Common myeloid progenitor, CD34-positive (primary cell): Measurements from ENCODE around the gene EXOC3L2.
"Not testable (repeated sequence)": the region's sequence is repeated elsewhere in the genome, so short reads cannot be mapped to it uniquely, and the experiment has no call there.

Experiments
- CTCF ChIA-PET: fragments of 350-600 bp; sonication (Branson Sonifier 250); formaldehyde crosslinking; loops from one replicate; lab custom pipeline; 2021; ENCODE audit warnings: antibody characterized with exemption; lab: Charles Lee
- POLR2A ChIA-PET: fragments of 350-600 bp; sonication (Branson Sonifier 250); formaldehyde crosslinking; loops from one replicate; lab custom pipeline; 2021; ENCODE audit warnings: antibody characterized with exemption; lab: Charles Lee
- DNase-seq, 3 donors: peaks; one replicate each; pipeline versions ENCODE4 v3.0.0 to v3.0.0-alpha.2; 2013
- H3K27ac ChIP-seq, 2 experiments: 1 replicate in 1 of 2; 2 replicates in 1 of 2; pipeline ENCODE4 v1.7.0; 2013; ENCODE audit warnings: inconsistent platforms in 2 of 2, low read length in 2 of 2, mild to moderate bottlenecking in 2 of 2, low read depth in 1 of 2, moderate library complexity in 1 of 2; ENCODE audit not compliant: severe bottlenecking in 2 of 2, insufficient read depth in 1 of 2, poor library complexity in 1 of 2
- H3K27me3 ChIP-seq, 5 experiments: replicated peaks in 2 of 5; 1 replicate in 3 of 5; 2 replicates in 2 of 5; pipeline versions ENCODE4 v1.6.1 to v1.7.0; 2013; ENCODE audit warnings: low read length in 4 of 5, mild to moderate bottlenecking in 2 of 5, moderate library complexity in 2 of 5, inconsistent platforms in 1 of 5; ENCODE audit not compliant: insufficient read depth in 5 of 5, control insufficient read depth in 4 of 5
- H3K36me3 ChIP-seq, 4 experiments: 1 replicate in 2 of 4; 2 replicates in 2 of 4; pipeline versions ENCODE4 v1.6.1 to v1.7.0; 2013; ENCODE audit warnings: low read length in 3 of 4, control low read depth in 1 of 4, mild to moderate bottlenecking in 1 of 4; ENCODE audit not compliant: control insufficient read depth in 4 of 4, insufficient read depth in 4 of 4
- H3K4me1 ChIP-seq, 4 experiments: 1 replicate in 3 of 4; 2 replicates in 1 of 4; pipeline versions ENCODE4 v1.6.1 to v1.7.1; 2013; ENCODE audit warnings: low read length in 3 of 4, mild to moderate bottlenecking in 3 of 4, control low read depth in 1 of 4, inconsistent platforms in 1 of 4, moderate library complexity in 1 of 4; ENCODE audit not compliant: control insufficient read depth in 4 of 4, insufficient read depth in 4 of 4; ENCODE audit errors: control extremely low read depth in 1 of 4
- H3K4me3 ChIP-seq, 7 experiments: 1 replicate in 4 of 7; 2 replicates in 3 of 7; pipeline versions ENCODE4 v1.5.1 to v1.7.0; 2013; ENCODE audit warnings: mild to moderate bottlenecking in 7 of 7, low read length in 6 of 7, moderate library complexity in 6 of 7, inconsistent platforms in 2 of 7, low read depth in 2 of 7, control low read depth in 1 of 7; ENCODE audit not compliant: insufficient read depth in 4 of 7, control insufficient read depth in 1 of 7; ENCODE audit errors: extremely low read depth in 1 of 7
- H3K9me3 ChIP-seq, 5 experiments: 1 replicate in 4 of 5; 2 replicates in 1 of 5; pipeline versions ENCODE4 v1.6.1 to v1.7.1; 2013; ENCODE audit warnings: low read length in 4 of 5, mild to moderate bottlenecking in 2 of 5, inconsistent platforms in 1 of 5, low read depth in 1 of 5, moderate library complexity in 1 of 5; ENCODE audit not compliant: control insufficient read depth in 4 of 5, insufficient read depth in 2 of 5; ENCODE audit errors: control extremely low read depth in 1 of 5
- WGBS: methylation state at CpG from one replicate; pipeline ENCODE4 v1.1.5; 2013; ENCODE audit not compliant: insufficient coverage; 5-methylcytosine and 5-hydroxymethylcytosine counted together

EXOC3L2 gene

DNA sequence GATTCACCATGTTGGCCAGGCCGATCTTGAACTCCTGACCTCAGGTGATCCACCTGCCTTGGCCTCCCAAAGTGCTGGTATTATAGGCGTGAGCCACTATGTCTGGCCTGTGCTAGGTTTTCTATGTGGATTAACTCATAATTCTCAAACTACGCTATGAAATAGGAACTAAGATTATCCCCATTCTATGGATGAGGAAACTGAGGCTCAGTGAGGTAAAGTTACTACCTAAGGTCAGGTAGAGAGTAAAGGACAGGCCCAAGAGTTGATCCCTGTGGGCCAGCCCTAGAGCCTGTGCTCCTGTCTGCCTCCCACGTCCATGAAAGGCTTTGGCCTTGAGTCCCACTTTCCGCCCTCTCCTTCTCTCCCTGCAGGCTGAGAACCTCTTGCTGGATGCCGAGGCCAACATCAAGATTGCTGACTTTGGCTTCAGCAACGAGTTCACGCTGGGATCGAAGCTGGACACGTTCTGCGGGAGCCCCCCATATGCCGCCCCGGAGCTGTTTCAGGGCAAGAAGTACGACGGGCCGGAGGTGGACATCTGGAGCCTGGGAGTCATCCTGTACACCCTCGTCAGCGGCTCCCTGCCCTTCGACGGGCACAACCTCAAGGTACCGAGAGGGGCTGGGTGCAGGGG, 26.0 kb upstream of the EXOC3L2 start:
- H3K36me3 ChIP-seq = peaks cover 8 to 51% (median 28%) of the 10 kb centered on the region in 4 experiments
- no peak overlapping the region for H3K4me3 ChIP-seq
- WGBS = 96% methylated on average over 15 of the region's 21 CpGs
- no peaks in the 10 kb centered on the region for H3K9me3 ChIP-seq
- H3K4me1 ChIP-seq = no peaks in the 10 kb centered on the region
- DNase-seq = no peak
- CTCF ChIA-PET = interaction anchor here (1.4 kb wide), 1 partner anchor 17 kb away, joined by 3 read pairs; no protein-coding TSS in a partner anchor
- POLR2A ChIA-PET = no interaction called here
- H3K27me3 ChIP-seq = no peaks in the 10 kb centered on the region
- no peak overlapping the region for H3K27ac ChIP-seq

DNA sequence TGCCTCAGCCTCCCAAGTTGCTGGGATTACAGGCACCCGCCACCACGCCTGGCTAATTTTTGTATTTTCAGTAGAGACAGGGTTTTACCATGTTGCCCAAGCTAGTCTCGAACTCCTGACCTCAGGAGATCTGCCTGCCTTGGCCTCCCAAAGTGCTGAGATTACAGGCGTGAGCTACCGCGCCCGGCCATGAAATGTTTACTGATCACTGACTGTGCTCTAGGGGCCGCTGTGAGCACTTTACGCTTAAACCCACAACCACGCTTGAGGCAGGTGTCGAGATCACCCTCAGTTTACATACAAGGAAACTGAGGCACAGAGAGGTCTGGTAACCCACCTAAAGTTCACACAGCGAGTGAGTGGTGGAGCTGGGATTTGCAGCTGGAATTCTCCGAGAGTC, 24.7 kb upstream of the EXOC3L2 start:
- H3K4me1 ChIP-seq, H3K4me3 ChIP-seq, H3K9me3 ChIP-seq, H3K27me3 ChIP-seq, H3K27ac ChIP-seq, DNase-seq: not testable (repeated sequence)
- peaks cover 5 to 55% (median 25%) of the 10 kb centered on the region in 4 experiments for H3K36me3 ChIP-seq
- WGBS = 100% methylated on average over 13 of the region's 13 CpGs
- ChIA-PET CTCF (interaction anchor here (1.4 kb wide), 1 partner anchor 16 kb away, joined by 3 read pairs; no protein-coding TSS in a partner anchor), POLR2A (interaction anchor here (0.7 kb wide), 1 partner anchor 369 kb away, joined by 3 read pairs; no protein-coding TSS in a partner anchor)

DNA sequence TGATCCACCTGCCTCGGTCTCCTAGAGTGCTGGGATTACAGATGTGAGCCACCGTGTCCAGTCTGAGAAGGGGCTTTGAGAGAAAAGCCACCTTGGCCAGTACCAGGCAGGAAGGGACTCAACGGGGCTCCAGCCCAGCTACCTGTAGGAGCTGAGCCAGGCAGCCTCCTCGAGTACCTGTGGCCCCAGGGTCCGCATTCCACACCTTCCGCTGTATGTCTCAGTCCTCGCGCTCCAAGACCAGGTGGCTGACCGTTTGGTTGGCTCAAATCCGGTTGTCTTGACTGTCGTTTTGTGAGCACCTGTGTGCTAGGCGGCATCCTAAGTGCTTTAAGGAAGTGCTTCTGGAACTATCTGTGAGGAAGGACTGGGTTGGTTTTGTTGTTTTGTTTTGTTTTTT, 22.1 kb upstream of the EXOC3L2 start:
- WGBS = 97% methylated on average over 11 of the region's 12 CpGs
- no peak for DNase-seq

DNA sequence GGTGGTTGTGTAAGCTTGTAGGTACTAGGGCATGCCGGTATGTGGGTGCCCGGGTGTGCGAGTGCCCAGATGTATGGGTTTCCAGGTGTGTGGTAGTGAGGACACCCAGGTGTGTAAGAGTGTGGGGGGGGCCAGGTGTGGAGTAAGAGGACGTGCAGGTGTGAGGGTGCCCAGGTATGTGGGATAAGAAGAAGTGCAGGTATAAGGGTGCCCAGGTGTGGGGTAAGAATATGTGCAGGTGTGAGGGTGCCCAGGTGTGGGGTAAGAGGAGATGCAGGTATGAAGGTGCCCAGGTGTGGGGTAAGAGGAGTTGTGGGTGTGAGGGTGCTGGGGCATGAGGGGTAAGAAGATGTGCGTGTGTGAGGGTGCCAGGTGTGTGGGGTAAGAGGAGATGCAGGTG, 20.2 kb upstream of the EXOC3L2 start:
- H3K27ac ChIP-seq = no peak overlapping the region
- H3K4me1 ChIP-seq = no peaks in the 10 kb centered on the region
- no peaks in the 10 kb centered on the region for H3K9me3 ChIP-seq
- no peak overlapping the region for H3K4me3 ChIP-seq
- DNase-seq = no peak
- CTCF ChIA-PET = interaction anchor here (1.2 kb wide), 1 partner anchor 74 kb away, joined by 3 read pairs; no protein-coding TSS in a partner anchor
- H3K27me3 ChIP-seq = no peaks in the 10 kb centered on the region
- WGBS = 97% methylated on average over 4 of the region's 5 CpGs
- peaks cover 0 to 27% (median 9%) of the 10 kb centered on the region in 4 experiments for H3K36me3 ChIP-seq
- POLR2A ChIA-PET = no interaction called here

More for the DNA sequence above, 22.1 kb upstream of the EXOC3L2 start:
- Histone ChIP-seq H3K4me3 (no peak overlapping the region), H3K36me3 (peaks cover 5 to 41% (median 18%) of the 10 kb centered on the region in 4 experiments), H3K9me3 (no peaks in the 10 kb centered on the region), H3K27me3 (no peaks in the 10 kb centered on the region), H3K27ac (no peak overlapping the region), H3K4me1 (no peaks in the 10 kb centered on the region)
- CTCF ChIA-PET = no interaction called here
- POLR2A ChIA-PET = no interaction called here

GRCh38 chr19:45264781-45265317, 19.6 kb upstream of the EXOC3L2 start:
- Histone ChIP-seq H3K27me3 (no peaks in the 10 kb centered on the region), H3K4me1 (no peaks in the 10 kb centered on the region), H3K9me3 (no peaks in the 10 kb centered on the region), H3K27ac (no peak overlapping the region), H3K36me3 (peaks cover 0 to 25% (median 7%) of the 10 kb centered on the region in 4 experiments), H3K4me3 (no peak overlapping the region)
- POLR2A ChIA-PET = no interaction called here
- DNase-seq = no peak
- WGBS = 97% methylated on average over 13 of the region's 19 CpGs
- CTCF ChIA-PET = interaction anchor here (1.2 kb wide), 1 partner anchor 74 kb away, joined by 3 read pairs; no protein-coding TSS in a partner anchor

- 100% methylated on average over 3 of the region's 11 CpGs for WGBS
- ChIA-PET POLR2A (no interaction called here), CTCF (no interaction called here)
- no peaks in the 10 kb centered on the region for H3K27me3 ChIP-seq
- H3K4me1 ChIP-seq = no peaks in the 10 kb centered on the region
- no peak for DNase-seq
- H3K36me3 ChIP-seq = peaks cover 0 to 18% (median 7%) of the 10 kb centered on the region in 4 experiments
- H3K27ac ChIP-seq = no peak overlapping the region
- no peak overlapping the region for H3K4me3 ChIP-seq
- H3K9me3 ChIP-seq = no peaks in the 10 kb centered on the region
Observed at GRCh38 chr19:45263013-45263412, 17.8 kb upstream of the EXOC3L2 start.

DNA sequence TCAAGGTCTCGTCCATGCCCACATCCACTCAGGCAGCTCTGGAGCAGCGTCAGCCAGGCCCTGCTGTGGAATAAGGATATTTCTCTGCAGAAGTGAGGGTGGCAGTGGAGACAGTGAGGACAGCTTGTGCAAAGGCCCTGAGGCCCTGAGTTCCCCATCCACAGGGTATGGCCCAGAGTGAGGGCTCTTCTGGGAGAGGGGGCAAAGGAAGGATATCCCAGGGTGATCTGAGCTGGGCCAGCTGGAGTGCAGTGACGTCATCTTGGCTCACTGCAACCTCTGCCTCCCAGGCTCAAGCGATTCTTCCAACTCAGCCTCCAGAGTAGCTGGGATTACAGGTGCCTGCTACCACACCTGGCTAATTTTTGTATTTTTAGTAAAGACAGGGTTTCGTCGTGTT, 17.4 kb upstream of the EXOC3L2 start:
- CTCF ChIA-PET = no interaction called here
- H3K36me3 ChIP-seq = peaks cover 0 to 17% (median 7%) of the 10 kb centered on the region in 4 experiments

More for the DNA sequence above, 17.4 kb upstream of the EXOC3L2 start:
- Histone ChIP-seq H3K9me3 (no peaks in the 10 kb centered on the region), H3K4me1 (no peaks in the 10 kb centered on the region), H3K4me3 (no peak overlapping the region), H3K27me3 (no peaks in the 10 kb centered on the region), H3K27ac (no peak overlapping the region)
- POLR2A ChIA-PET = no interaction called here
- no peak for DNase-seq
- 100% methylated on average over 6 of the region's 6 CpGs for WGBS
